HepG2 (cell line): ENCODE data around the gene BDKRB1.

ENCODE experiments used
- EP300 ChIP-seq, 3 experiments: sonication (generic) in 1 of 3; formaldehyde crosslinking in 1 of 3; IDR thresholded peaks; 2 replicates each; pipeline versions ENCODE4 v1.5.1 to v1.6.1; 2011 to 2020; ENCODE audit warnings: low read depth in 2 of 3, low read length in 2 of 3, borderline replicate concordance in 1 of 3, improper control_type of control experiment in 1 of 3, mild to moderate bottlenecking in 1 of 3, missing genetic modification reagents in 1 of 3, moderate library complexity in 1 of 3
- KDM6A ChIP-seq: IDR thresholded peaks from 2 replicates; pipeline ENCODE4 v1.6.1; 2016; ENCODE audit warnings: low read depth
- ZNF296 ChIP-seq: sonication (generic); formaldehyde crosslinking; conservative IDR thresholded peaks from 2 replicates; pipeline ENCODE4 v1.5.0; 2020; ENCODE audit warnings: mild to moderate bottlenecking, missing genetic modification reagents
- ZNF513 ChIP-seq: sonication (generic); formaldehyde crosslinking; conservative IDR thresholded peaks from 2 replicates; pipeline ENCODE4 v1.5.0; 2020; ENCODE audit warnings: missing genetic modification reagents

- no peak for TF ChIP-seq ZNF296 (CRISPR knock-in tag)
- no peak for TF ChIP-seq KDM6A (CRISPR knock-in tag)
- TF ChIP-seq ZNF513 (CRISPR knock-in tag) = no peak
- no peak for TF ChIP-seq EP300 (IDR thresholded peaks at IDR 0.05; ENCODE audit: low read depth in 2 of 2, low read length in 2 of 2)
- TF ChIP-seq EP300 (CRISPR knock-in tag; IDR thresholded peaks at IDR 0.05; ENCODE audit: borderline replicate concordance) = no peak
These were observed 24.1 kb downstream of the BDKRB1 start for GRCh38 chr14:96280104-96280503.
